Measurements from ENCODE around the gene KLHL18. TPM values are rescaled to one million over a fixed set of nuclear protein-coding genes. Genes with fewer than 3 reads are reported as not detected.

KLHL18 gene
- total RNA-seq, 1 experiment from 2014 or later: 24.6 TPM

DNA sequence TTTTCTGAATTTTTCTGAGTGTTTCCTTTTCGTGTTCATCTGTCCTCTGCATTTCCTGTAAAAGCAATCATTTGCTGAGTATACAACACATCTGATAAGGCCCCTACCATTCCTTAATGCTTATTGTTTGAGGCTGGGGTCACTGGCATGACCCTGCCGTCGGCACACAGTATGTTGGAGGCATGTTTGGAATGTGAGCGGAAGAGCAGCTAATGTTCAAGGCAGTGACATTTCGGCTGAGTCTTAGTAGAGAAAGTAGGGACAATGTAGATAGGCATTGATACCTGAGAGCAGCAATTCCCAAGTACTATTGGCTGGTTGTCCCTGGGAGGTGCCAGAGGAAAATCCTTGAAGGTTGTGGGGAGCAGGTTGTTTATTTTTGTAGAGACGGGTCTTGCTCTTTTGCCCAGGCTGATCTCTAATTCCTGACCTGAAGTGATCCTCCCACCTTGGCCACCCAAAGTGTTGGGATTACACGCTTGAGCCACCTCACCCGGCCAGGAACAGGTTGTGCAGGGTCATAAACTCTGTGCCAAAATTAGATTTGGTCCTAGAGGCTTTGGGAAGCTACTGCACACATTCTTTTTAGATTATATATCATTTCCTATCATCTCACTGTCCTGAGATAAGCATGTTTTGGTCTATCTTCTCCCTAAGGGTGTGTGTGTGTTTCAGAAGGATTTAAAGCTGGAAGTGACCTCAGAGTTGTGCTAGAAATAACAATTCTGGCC is 111.6 kb downstream of the KLHL18 start:
- no peak for DNase-seq (ENCODE audit: low read depth)

DNA sequence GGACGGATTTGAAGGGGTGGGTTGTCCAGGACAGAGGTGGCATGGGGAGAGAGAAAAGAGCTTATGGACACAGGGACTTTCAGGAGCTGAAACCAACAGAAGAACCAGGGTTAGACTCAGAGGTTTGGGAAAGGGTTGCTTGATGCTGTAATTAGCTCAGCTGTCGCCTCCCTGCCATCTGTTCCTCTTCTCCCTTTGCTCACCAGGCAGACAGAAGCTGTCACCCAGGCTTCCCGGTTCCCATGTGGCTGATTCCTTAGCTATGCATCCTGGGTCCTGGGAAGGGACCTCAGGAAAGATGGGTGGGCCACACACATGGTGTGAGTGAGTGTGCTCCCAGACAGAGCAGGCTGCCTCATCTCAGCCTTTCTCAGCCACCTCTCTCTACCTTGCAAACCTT is 112.1 kb downstream of the KLHL18 start:
- DNase-seq (ENCODE audit: low read depth): no peak

Other genes starting within 250 kb of the KLHL18 start
- gene SETD2, start 118.8 kb upstream of the KLHL18 start, total RNA-seq (2014; rRNA removed; shearing (Covaris generic)): 17.5 and 21.1 TPM in 2 replicates
- gene KIF9, start 145 bp upstream of the KLHL18 start, total RNA-seq (2014; rRNA removed; shearing (Covaris generic)): 20.0 and 22.1 TPM in 2 replicates
- 5.9 and 10.2 TPM in 2 replicates for gene PTPN23, start 98.1 kb downstream of the KLHL18 start, total RNA-seq (2014; rRNA removed; shearing (Covaris generic))
- gene SCAP, start 193.0 kb downstream of the KLHL18 start, total RNA-seq (2014; rRNA removed; shearing (Covaris generic)): 37.4 and 44.1 TPM in 2 replicates
- gene ELP6, start 230.8 kb downstream of the KLHL18 start, total RNA-seq (2014; rRNA removed; shearing (Covaris generic)): 40.4 and 46.2 TPM in 2 replicates